HG03354 (cell line): ENCODE measurements around the gene JPT1.

Experiments
- ATAC-seq: cut with Tn5 transposase; IDR thresholded peaks from one replicate; pipeline ENCODE4 v1.9.1; 2021; ENCODE audit warnings: mild to moderate bottlenecking; ENCODE audit not compliant: unreplicated experiment, poor library complexity, severe bottlenecking

Gene JPT1

DNA sequence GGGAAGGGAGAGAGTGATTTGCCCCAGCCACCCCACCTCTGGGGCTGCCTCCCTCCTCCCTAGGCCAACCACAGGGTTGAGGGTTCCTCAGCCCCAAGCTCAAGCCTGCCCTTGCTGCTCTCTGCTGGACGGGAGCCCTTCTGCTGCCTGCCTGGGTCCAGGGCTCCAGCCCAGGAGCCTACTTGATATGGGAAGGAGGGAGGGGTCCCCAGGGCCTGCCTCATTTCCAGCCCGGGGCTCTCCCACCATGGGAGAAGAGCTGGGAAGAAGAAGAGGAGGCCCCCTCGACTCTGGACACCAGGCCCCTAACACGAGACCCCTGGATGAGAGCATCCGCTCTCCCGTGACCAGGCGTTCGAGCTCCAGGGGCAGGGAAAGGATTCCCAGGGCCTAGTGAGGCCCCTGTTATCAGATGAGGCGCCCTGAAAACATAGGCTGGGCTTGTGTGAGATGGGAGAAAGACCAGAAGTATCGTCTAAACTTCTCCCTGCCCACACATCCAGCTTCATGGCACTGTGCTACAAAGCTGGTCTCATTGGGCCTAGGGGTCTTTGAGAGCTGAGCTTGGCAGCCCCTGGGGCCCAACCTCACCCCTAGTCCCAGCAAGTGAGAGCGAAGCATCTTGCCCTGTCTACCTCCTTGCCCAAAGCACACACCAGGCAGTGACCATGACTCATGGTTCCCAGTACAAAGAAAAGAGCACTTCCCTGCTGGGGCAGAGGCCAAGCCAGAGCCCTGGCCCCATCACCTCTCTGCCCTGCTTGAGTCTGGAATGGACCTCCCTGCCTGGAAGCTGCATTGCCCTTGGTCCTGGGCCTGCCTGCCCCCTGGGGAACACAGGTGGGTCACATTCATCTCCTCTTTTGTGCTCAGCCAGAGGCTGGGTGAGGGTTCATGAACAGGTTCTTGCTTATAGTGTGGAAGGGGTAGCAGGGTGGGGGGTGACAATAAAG is 65.6 kb downstream of the JPT1 start:
- peak; percentile 18 for ATAC-seq

DNA sequence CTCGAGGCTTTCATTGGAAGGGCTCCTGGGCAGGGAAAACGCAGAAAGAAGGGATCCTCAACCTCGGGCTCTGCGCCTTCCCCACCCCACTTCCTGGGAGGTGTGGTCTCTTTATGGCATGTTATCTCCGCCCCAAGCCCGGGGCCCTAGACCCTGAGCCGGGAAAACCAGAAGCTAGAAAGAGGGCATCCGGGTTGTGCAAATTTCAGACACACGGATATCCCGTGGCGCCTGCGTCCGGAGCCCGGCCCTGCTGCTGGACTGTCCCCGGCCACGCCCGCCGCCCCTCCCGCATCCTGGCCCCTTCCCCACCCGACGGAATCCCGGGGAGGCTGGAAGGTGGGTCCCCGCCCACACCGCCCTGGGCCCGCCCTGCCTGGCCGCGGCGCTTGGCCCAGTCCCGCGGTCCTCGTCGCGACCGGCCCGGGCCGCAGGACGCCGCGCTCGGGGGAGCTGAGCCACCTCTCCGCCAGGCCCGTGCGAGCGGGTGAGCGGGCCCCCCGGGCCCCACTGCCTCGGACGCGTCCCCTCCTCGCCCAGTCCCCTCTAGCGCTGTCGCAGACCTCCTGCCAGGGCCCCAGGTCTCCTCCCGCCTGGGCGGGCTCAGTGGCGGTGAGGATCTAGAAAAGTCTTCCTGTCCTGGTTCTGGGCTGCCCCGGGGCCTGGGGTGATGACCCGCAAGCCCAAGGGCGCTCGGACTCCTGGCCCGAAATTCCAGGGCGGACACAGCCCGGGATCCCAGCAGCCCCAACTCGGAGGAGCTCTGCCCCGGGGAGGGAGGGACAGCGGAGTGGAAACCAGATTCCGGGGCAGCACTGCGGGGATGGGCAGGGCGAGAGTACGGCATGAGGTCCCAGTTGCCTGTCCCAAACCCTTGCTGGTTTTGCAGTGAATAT is 66.5 kb downstream of the JPT1 start, which contains the start of gene SLC16A5:
Gene SLC16A5 (plus strand): TSS at position 397 of the 896 bp plus-strand sequence. CDS start 5,683 bp downstream, outside the sequence.
- peak; percentile 57 for ATAC-seq

DNA sequence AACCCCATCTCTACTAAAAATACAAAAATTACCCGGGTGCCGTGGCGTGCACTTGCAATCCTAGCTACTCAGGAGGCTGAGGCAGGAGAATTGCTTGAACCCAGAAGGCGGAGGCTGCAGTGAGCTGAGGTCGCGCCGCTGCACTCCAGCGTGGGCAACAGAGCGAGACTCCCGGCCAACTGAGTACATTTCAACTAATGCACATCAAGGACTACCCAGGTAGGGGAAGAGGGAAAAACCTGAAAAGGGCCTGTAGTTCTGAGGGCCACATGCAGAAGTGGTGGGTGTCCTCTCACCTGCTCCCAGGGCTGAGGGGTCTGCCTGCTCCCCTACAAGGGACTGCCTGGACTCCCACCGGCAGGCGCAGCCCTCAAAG is 67.1 kb downstream of the JPT1 start:
- ATAC-seq: no peak

DNA sequence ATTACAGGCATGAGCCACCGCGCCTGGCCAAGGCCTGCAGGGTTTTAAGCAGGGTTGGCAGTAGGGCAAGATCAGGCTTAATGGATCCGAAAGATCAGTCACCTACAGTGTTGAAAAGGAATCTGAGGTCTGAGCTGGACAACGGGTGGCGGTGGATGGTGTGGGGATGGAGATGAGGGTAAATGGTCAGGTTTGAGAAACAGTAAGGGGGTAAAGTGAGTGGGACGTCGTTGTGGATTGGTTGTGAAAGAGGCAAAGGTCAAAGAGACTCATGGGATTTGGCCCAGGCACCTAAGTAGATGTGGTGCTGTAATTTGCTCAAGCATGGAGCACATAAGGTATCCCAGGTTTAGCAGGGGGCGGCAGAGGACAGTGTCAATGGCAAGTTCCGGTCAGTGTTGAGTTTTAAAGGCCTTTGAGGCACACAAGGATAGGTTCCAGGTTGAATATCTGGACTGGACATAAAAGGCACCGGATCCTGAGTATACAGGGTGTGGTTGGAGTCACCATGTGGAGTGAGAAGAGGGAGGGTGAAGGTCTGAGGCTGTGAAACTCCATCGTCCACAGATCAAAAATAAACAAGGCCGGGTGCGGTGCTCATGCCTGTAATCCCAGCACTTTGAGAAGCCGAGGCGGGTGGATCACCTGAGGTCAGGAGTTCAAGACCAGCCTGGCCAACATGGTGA is 67.7 kb downstream of the JPT1 start:
- no peak for ATAC-seq
